ENCODE measurements around the gene CAMSAP3. TPM values are rescaled to one million over a fixed set of nuclear protein-coding genes. Genes with fewer than 3 reads are reported as not detected.

CAMSAP3 gene
- 3.7 and 5.0 TPM in 2 replicates for total RNA-seq (2013; cell fraction: nucleolus; rRNA removed)
- total RNA-seq (2014; rRNA removed) (1.1 and 1.9 TPM in 2 replicates), total RNA-seq (2014; rRNA removed; fragmentation: Illumina TruSeq; extraction: Trizol) (0.64 and 0.72 TPM in 2 replicates), total RNA-seq (2021) (5.6 and 6.3 TPM in 2 replicates), polyA plus RNA-seq (2011; rRNA removed) (0.23 and 0.72 TPM in 2 replicates), polyA plus RNA-seq (2014; fragmentation: Illumina TruSeq; extraction: Trizol) (0.75 and 3.3 TPM in 2 replicates), polyA plus RNA-seq (2014; fragmentation: Nextera tagmentation; extraction: Ambion mirVana) (under 1 TPM; 0.03 to 0.22 TPM), polyA plus RNA-seq (2014; rRNA removed) (1.9 and 3.9 TPM in 2 replicates), polyA plus RNA-seq (2016; fragmentation: Nextera tagmentation; extraction: Ambion mirVana) (under 1 TPM; 0.37 to 0.47 TPM), polyA minus RNA-seq (2011; rRNA and poly(A)+ RNA removed) (0.37 and 1.1 TPM in 2 replicates), Bru-seq, nascent RNA (percentile 34 among the genes with signal in this experiment), BruChase-seq, experiment 1, labeled RNA remaining after a 6-hour chase (percentile 39 among the genes with signal in this experiment), BruChase-seq, experiment 2, labeled RNA remaining after a 2-hour chase (percentile 35 among the genes with signal in this experiment)
- 0.30 TPM for polyA plus RNA-seq (2011; ENCODE audit: low read depth)
- polyA plus RNA-seq (2011; cell fraction: cytosol; rRNA removed), result 0.73 and 0.85 TPM in 2 replicates
- 6.8 and 8.1 TPM in 2 replicates for polyA plus RNA-seq (2011; cell fraction: nucleus; rRNA removed)
- polyA plus RNA-seq (2012), result 1.9 and 2.6 TPM in 2 replicates
- 1.6 and 2.1 TPM in 2 replicates for polyA minus RNA-seq (2011; cell fraction: cytosol; rRNA and poly(A)+ RNA removed)
- polyA minus RNA-seq (2011; cell fraction: nucleus; rRNA and poly(A)+ RNA removed), result 1.1 and 2.1 TPM in 2 replicates
- long read RNA-seq, experiment 1, result 0 reads
- long read RNA-seq, experiment 2, result 0 reads

GRCh38 chr19:7595466-7596133 lies at the start of gene CAMSAP3:
Gene CAMSAP3 (plus strand): TSS chr19:7595863. CDS start chr19:7596003, 140 bp downstream.
- 3% methylated on average over 48 of the region's 78 CpGs for WGBS (ENCODE audit: insufficient coverage, insufficient replicate concordance, low lambda C conversion rate, missing lambda C conversion rate)
- peak within 1 kb of the TSS; percentile 62 for H3K4me2 ChIP-seq (ENCODE audit: control insufficient read depth, insufficient read depth)
- in situ Hi-C loops (cut with MboI) (no loop called here), intact Hi-C loops (cut with micrococcal nuclease; ENCODE audit: unreplicated experiment) (no loop called here)
- H3K27ac ChIP-seq (ENCODE audit: control insufficient read depth, insufficient read depth), result no peak within 1 kb of the TSS
- H3K9ac ChIP-seq (ENCODE audit: control insufficient read depth, insufficient read depth, low read length), result no peak within 1 kb of the TSS
- no peaks in the 10 kb centered on the region for H3K9me3 ChIP-seq (replicated peaks; ENCODE audit: control insufficient read depth, insufficient read depth, low read length)
- no TSS peak for BruUV-seq (replicated peaks)
- no peaks in the 10 kb centered on the region for H3K36me3 ChIP-seq (ENCODE audit: control insufficient read depth in 2 of 2, insufficient read depth in 2 of 2, low read length in 1 of 2)
- no peak for FAIRE-seq
- no peaks in the 10 kb centered on the region; the same call in 1 of the 2 replicates for H3K4me1 ChIP-seq (ENCODE audit: control insufficient read depth, insufficient read depth, low read length)
- ATAC-seq, result peak; percentile 66
- no peaks in the 10 kb centered on the region for H4K20me1 ChIP-seq (ENCODE audit: control insufficient read depth, insufficient read depth)
- ChIA-PET RAD21 (ENCODE audit: unreplicated experiment) (no interaction called here), CTCF (interaction anchor here (1.7 to 4.7 kb wide), 3 partner anchors 27 to 241 kb away, joined by 4 to 30 read pairs (median 9); no protein-coding TSS in a partner anchor), POLR2A (interaction anchor here (1.3 kb wide), 1 partner anchor 10 kb away, joined by 3 read pairs; no protein-coding TSS in a partner anchor), SMC1A (ENCODE audit: uncharacterized antibody, unreplicated experiment) (no interaction called here)
- peaks cover 0 to 2% of the 10 kb centered on the region in 2 experiments; a peak in 1 of 4 replicates for H3K27me3 ChIP-seq (replicated peaks in 1 of 2; ENCODE audit: control insufficient read depth in 2 of 2, insufficient read depth in 2 of 2, low read length in 1 of 2)
- no peak for DNase-seq (ENCODE audit: low read depth, low spot score)
- H2AFZ ChIP-seq (ENCODE audit: control insufficient read depth, low read depth, low read length), result peak within 1 kb of the TSS; percentile 28
- H3K79me2 ChIP-seq (ENCODE audit: control insufficient read depth, insufficient read depth, low read length), result no peaks in the 10 kb centered on the region
- H3K4me3 ChIP-seq, result peak within 1 kb of the TSS; percentile 77
- 0 out of 2 replicates have a peak, but pooled peaks have one; percentile 15 for TF ChIP-seq DPF2 (IDR thresholded peaks at IDR 0.05)
- TF ChIP-seq RELB (IDR thresholded peaks at IDR 0.05; ENCODE audit: low read depth), result no peak
- 0 out of 2 replicates have a peak, but pooled peaks have one; percentile 11 for TF ChIP-seq TCF3 (IDR thresholded peaks at IDR 0.05; ENCODE audit: borderline replicate concordance, insufficient read depth, low read depth, low read length)
- TF ChIP-seq NFIC (IDR thresholded peaks at IDR 0.05; ENCODE audit: low read depth, low read length), result no peak
- no peak for TF ChIP-seq ZBTB40 (IDR thresholded peaks at IDR 0.05; ENCODE audit: borderline replicate concordance)
- TF ChIP-seq ATF7 (IDR thresholded peaks at IDR 0.05; ENCODE audit: low read depth), result no peak
- TF ChIP-seq RUNX3 (IDR thresholded peaks at IDR 0.05; ENCODE audit: low read length), result no peak
- no peak for TF ChIP-seq SKIL (IDR thresholded peaks at IDR 0.05; ENCODE audit: low read depth, poor library complexity, severe bottlenecking)
- TF ChIP-seq NKRF (conservative IDR thresholded peaks at IDR 0.05), result no peak
